Measurements from ENCODE around the gene SP6. TPM values are rescaled to one million over a fixed set of nuclear protein-coding genes. Genes with fewer than 3 reads are reported as not detected.

Gene SP6
- total and polyA plus RNA-seq, 2 of the 4 experiments (the other 2 are of a cell fraction), result under 0.01 to 0.31 TPM

DNA sequence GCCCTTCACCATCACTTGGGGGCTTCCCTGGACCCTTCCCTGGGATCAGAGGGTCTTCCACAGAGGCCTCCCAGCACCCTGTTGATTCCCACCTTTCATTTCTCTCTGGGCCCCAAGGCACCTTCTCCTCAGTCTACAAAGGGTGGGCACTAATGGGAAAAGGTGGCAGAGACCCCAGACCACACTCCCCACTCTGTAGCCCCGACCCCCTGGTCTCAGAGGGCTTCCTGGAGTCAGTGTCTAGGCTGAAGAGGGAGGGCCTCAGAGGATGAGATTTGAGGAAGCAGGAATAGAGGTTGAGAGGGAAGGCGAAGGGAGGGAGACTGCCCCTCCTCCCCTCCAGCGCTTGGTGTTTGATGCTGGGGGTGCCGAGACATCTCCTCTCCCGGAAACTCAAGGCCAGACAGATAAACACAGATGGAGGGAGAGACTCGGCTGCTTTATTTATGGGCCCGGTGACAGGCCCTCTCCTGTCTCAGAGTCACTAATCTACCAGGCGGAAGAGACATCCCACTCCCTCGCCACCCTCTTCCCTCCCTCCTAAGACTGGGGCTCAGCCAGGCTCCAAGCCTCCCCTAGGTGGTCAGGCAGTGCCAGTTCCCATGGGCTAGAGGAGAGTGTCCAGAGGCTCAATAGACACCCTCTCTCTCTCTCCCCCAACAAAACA, 26.5 kb upstream of the SP6 start:
- no peak overlapping the region for H3K9ac ChIP-seq (ENCODE audit: low read depth, low read length)

More for the DNA sequence above, 26.5 kb upstream of the SP6 start:
- peak overlapping the region; percentile 30; the same call in 1 of the 2 replicates for H4K5ac ChIP-seq (ENCODE audit: low read depth, low read length)
- no peak overlapping the region for H2BK5ac ChIP-seq (ENCODE audit: low read depth, low read length, poor library complexity, severe bottlenecking)
- no peak overlapping the region for H3K27ac ChIP-seq (ENCODE audit: insufficient read depth, low read length)
- dilution Hi-C loops (cut with HindIII; ENCODE audit: low sequenced_read_pairs, unreplicated experiment) (no loop called here), intact Hi-C loops (cut with micrococcal nuclease) (no loop called here), in situ Hi-C loops (cut with MboI; ENCODE audit: low sequenced_read_pairs) (no loop called here)
- H2AK5ac ChIP-seq (ENCODE audit: low read depth, low read length), result peak overlapping the region; percentile 60; the same call in 1 of the 2 replicates
- ATAC-seq (ENCODE audit: low read depth) (no peak), DNase-seq (no peak)
- TF ChIP-seq RFX5 (IDR thresholded peaks at IDR 0.05; ENCODE audit: low read depth, low read length) (no peak), MXI1 (IDR thresholded peaks at IDR 0.05; ENCODE audit: borderline replicate concordance, low read depth, low read length) (no peak), MAFK (IDR thresholded peaks at IDR 0.05; ENCODE audit: low read depth, low read length) (no peak), MAZ (IDR thresholded peaks at IDR 0.05; ENCODE audit: borderline replicate concordance, low read depth, low read length) (no peak), NFE2L2 (IDR thresholded peaks at IDR 0.05; ENCODE audit: low read depth, low read length) (no peak), RAD21 (IDR thresholded peaks at IDR 0.05; ENCODE audit: low read length) (no peak), CEBPB (IDR thresholded peaks at IDR 0.05; ENCODE audit: low read depth, low read length) (no peak), CHD1 (IDR thresholded peaks at IDR 0.05; ENCODE audit: low read depth, low read length) (no peak), FOS (IDR thresholded peaks at IDR 0.05; ENCODE audit: low read depth, low read length) (no peak), POLR2A (IDR thresholded peaks at IDR 0.05; ENCODE audit: low read depth, low read length) (no peak), SMC3 (IDR thresholded peaks at IDR 0.05; ENCODE audit: low read depth, low read length) (no peak), BHLHE40 (IDR thresholded peaks at IDR 0.05; ENCODE audit: low read depth, low read length) (no peak), RCOR1 (IDR thresholded peaks at IDR 0.05; ENCODE audit: insufficient replicate concordance, low read length) (no peak)
- TF ChIP-seq, protein P1, sequence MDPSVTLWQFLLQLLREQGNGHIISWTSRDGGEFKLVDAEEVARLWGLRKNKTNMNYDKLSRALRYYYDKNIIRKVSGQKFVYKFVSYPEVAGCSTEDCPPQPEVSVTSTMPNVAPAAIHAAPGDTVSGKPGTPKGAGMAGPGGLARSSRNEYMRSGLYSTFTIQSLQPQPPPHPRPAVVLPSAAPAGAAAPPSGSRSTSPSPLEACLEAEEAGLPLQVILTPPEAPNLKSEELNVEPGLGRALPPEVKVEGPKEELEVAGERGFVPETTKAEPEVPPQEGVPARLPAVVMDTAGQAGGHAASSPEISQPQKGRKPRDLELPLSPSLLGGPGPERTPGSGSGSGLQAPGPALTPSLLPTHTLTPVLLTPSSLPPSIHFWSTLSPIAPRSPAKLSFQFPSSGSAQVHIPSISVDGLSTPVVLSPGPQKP (IDR thresholded peaks at IDR 0.05; ENCODE audit: borderline replicate concordance, low read depth, low read length), result no peak
- TF ChIP-seq, protein P2, sequence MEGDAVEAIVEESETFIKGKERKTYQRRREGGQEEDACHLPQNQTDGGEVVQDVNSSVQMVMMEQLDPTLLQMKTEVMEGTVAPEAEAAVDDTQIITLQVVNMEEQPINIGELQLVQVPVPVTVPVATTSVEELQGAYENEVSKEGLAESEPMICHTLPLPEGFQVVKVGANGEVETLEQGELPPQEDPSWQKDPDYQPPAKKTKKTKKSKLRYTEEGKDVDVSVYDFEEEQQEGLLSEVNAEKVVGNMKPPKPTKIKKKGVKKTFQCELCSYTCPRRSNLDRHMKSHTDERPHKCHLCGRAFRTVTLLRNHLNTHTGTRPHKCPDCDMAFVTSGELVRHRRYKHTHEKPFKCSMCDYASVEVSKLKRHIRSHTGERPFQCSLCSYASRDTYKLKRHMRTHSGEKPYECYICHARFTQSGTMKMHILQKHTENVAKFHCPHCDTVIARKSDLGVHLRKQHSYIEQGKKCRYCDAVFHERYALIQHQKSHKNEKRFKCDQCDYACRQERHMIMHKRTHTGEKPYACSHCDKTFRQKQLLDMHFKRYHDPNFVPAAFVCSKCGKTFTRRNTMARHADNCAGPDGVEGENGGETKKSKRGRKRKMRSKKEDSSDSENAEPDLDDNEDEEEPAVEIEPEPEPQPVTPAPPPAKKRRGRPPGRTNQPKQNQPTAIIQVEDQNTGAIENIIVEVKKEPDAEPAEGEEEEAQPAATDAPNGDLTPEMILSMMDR (conservative IDR thresholded peaks at IDR 0.05; ENCODE audit: low read depth, low read length), result no peak
- TF ChIP-seq, protein P3, sequence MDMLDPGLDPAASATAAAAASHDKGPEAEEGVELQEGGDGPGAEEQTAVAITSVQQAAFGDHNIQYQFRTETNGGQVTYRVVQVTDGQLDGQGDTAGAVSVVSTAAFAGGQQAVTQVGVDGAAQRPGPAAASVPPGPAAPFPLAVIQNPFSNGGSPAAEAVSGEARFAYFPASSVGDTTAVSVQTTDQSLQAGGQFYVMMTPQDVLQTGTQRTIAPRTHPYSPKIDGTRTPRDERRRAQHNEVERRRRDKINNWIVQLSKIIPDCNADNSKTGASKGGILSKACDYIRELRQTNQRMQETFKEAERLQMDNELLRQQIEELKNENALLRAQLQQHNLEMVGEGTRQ (IDR thresholded peaks at IDR 0.05; ENCODE audit: low read depth, low read length), result no peak
- H3K27me3 ChIP-seq (ENCODE audit: control insufficient read depth, insufficient read depth, low read length), result peaks cover 20% of the 10 kb centered on the region
- no peak overlapping the region for H2BK120ac ChIP-seq (ENCODE audit: low read depth, low read length)
- BruUV-seq (replicated peaks), result no TSS peak
- peak overlapping the region; percentile 66 for H2AFZ ChIP-seq (replicated peaks; ENCODE audit: low read length, poor library complexity)
- ChIA-PET CTCF (no interaction called here), POLR2A (ENCODE audit: unreplicated experiment) (no interaction called here)
- 0 out of 2 replicates have a peak overlapping the region, but pooled peaks have one; percentile 11 for H3K4ac ChIP-seq (ENCODE audit: low read depth, low read length)
- no peak overlapping the region; the same call in 1 of the 2 replicates for H4K91ac ChIP-seq (ENCODE audit: insufficient read depth, low read depth, low read length)
- H3K18ac ChIP-seq (ENCODE audit: low read depth, low read length), result peak overlapping the region; percentile 6; the same call in 1 of the 2 replicates
- no peak overlapping the region for H3K23ac ChIP-seq (ENCODE audit: low read depth, low read length)
- peak overlapping the region in 1 of 2 experiments; percentile 16; a peak in 2 of 4 replicates for H4K8ac ChIP-seq (ENCODE audit: low read depth in 2 of 2, low read length in 2 of 2)
- H2BK20ac ChIP-seq (ENCODE audit: low read depth, low read length), result no peak overlapping the region
- H3K4me2 ChIP-seq (ENCODE audit: low read depth, low read length), result no peak overlapping the region
- no peak overlapping the region; the same call in 2 of the 3 replicates for H2BK15ac ChIP-seq (ENCODE audit: low read depth, low read length)
- H3K9me3 ChIP-seq (ENCODE audit: control insufficient read depth, insufficient read depth, low read length), result no peaks in the 10 kb centered on the region
- H3K4me1 ChIP-seq (ENCODE audit: control insufficient read depth, insufficient read depth, low read length), result peaks cover 19% of the 10 kb centered on the region
- H4K20me1 ChIP-seq (ENCODE audit: insufficient read depth, low read length), result no peaks in the 10 kb centered on the region
- WGBS, 2 experiments (ENCODE audit: extremely low coverage in 2 of 2, insufficient read length in 1 of 2), result no CpG with 5 or more reads among the region's 9 CpGs
- no peak overlapping the region for H3K14ac ChIP-seq (replicated peaks; ENCODE audit: low read depth, low read length)
- no peak overlapping the region for H3K4me3 ChIP-seq (ENCODE audit: insufficient read depth, low read depth, low read length)
- peak overlapping the region; percentile 44 for H2AK9ac ChIP-seq (replicated peaks; ENCODE audit: low read depth, low read length, poor library complexity)
- no peaks in the 10 kb centered on the region for H3K36me3 ChIP-seq (ENCODE audit: control insufficient read depth, insufficient read depth, low read length)
- H3K79me1 ChIP-seq (ENCODE audit: low read depth in 1 of 2, low read length in 2 of 2), result no peaks in the 10 kb centered on the region
- H3K56ac ChIP-seq (ENCODE audit: extremely low read depth, insufficient read depth, low read length), result no peak overlapping the region
- H3K9me1 ChIP-seq (ENCODE audit: insufficient read depth, low read length), result no peaks in the 10 kb centered on the region
